Measurements from ENCODE around the gene PNKD. TPM values are rescaled to one million over a fixed set of nuclear protein-coding genes. Genes with fewer than 3 reads are reported as not detected.

PNKD gene
- total and polyA plus RNA-seq, 2 of the 8 experiments (the other 6 are each of a cell fraction or from before 2014, with no cell fraction given): 43.9 to 65.4 TPM

DNA sequence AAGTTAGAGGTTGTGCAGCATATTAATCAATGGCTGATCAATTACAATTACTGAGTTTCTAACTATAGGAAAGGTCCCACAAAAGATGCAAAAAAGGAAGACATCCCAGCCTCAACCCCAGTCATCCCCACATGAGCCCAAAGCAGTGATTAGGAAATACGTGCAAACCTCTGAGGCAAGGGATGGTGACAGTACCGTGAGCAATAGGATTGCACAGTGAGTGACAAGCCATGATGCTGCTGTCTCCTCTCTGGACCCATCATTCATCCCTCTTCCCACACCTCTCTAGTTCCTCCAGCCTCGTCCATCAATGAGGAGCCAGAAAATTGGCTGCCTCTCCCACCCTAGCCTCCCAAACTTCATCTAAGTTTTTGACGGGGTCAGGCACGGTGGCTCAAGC is 107.7 kb downstream of the PNKD start:
- Histone ChIP-seq H3K56ac (replicated peaks; ENCODE audit: insufficient read length, low read depth, low read length) (no peak overlapping the region), H2BK12ac (ENCODE audit: low read depth, low read length) (no peak overlapping the region), H2BK5ac (ENCODE audit: low read depth, low read length) (no peak overlapping the region), H3K18ac (ENCODE audit: extremely low read depth, low read length) (no peak overlapping the region), H2AFZ (ENCODE audit: low read length) (no peak overlapping the region), H3K23me2 (ENCODE audit: low read depth, low read length) (peaks cover 1% of the 10 kb centered on the region; the same call in 1 of the 2 replicates), H3K23ac (ENCODE audit: insufficient read length) (no peak overlapping the region), H2BK15ac (ENCODE audit: low read length) (no peak overlapping the region), H4K91ac (replicated peaks; ENCODE audit: insufficient read length, low read length) (no peak overlapping the region), H3K79me2 (ENCODE audit: control insufficient read depth in 1 of 2, insufficient read depth in 2 of 2, low read length in 2 of 2) (no peaks in the 10 kb centered on the region), H3K4ac (replicated peaks; ENCODE audit: insufficient read length, low read depth, low read length) (no peak overlapping the region), H4K20me1 (replicated peaks in 1 of 2; ENCODE audit: control insufficient read depth in 1 of 2, insufficient read depth in 2 of 2, low read length in 2 of 2) (no peaks in the 10 kb centered on the region), H3K27me3 (replicated peaks in 1 of 4; ENCODE audit: control insufficient read depth in 3 of 4, extremely low read depth in 1 of 4, insufficient read depth in 3 of 4, low read length in 3 of 4) (no peaks in the 10 kb centered on the region), H3K4me2 (ENCODE audit: insufficient read depth in 1 of 2, low read depth in 2 of 2, low read length in 2 of 2) (no peak overlapping the region), H4K8ac (ENCODE audit: extremely low read depth, insufficient read depth, low read length) (no peak overlapping the region), H3K79me1 (ENCODE audit: low read depth, low read length) (no peaks in the 10 kb centered on the region), H3K14ac (ENCODE audit: insufficient read length) (no peak overlapping the region), H2AK5ac (ENCODE audit: low read depth, low read length) (no peak overlapping the region), H3K4me1 (replicated peaks in 1 of 4; ENCODE audit: control insufficient read depth in 3 of 4, insufficient read depth in 4 of 4, low read length in 3 of 4) (no peaks in the 10 kb centered on the region), H2BK20ac (ENCODE audit: low read length) (no peak overlapping the region), H3K9ac (replicated peaks in 1 of 4; ENCODE audit: extremely low read depth in 1 of 4, low read depth in 3 of 4, low read length in 3 of 4) (no peak overlapping the region), H3K9me3 (ENCODE audit: insufficient read depth in 2 of 2, low read depth in 1 of 2, low read length in 1 of 2) (no peaks in the 10 kb centered on the region), H3K4me3 (ENCODE audit: extremely low read depth in 1 of 4, insufficient read depth in 2 of 4, low read depth in 3 of 4, low read length in 4 of 4) (no peak overlapping the region), H2BK120ac (replicated peaks; ENCODE audit: low read depth, low read length) (no peak overlapping the region), H3K36me3 (ENCODE audit: control insufficient read depth in 2 of 4, insufficient read depth in 4 of 4, low read length in 3 of 4) (no peaks in the 10 kb centered on the region), H4K5ac (ENCODE audit: insufficient read length, low read depth, low read length) (no peak overlapping the region), H3K27ac (ENCODE audit: low read depth, low read length) (no peak overlapping the region)
- CTCF ChIA-PET (ENCODE audit: partially characterized antibody): interaction anchor here (0.6 to 1.6 kb wide), 7 partner anchors 9 to 114 kb away, joined by 3 to 6 read pairs (median 5); partner anchors contain the start of gene CATIP
- 85% methylated on average over 5 of the region's 5 CpGs; no CpG with 5 or more reads in 1 of the 2 experiments for WGBS, 2 experiments (ENCODE audit: extremely low coverage in 1 of 2, insufficient coverage in 1 of 2, insufficient read length in 1 of 2, insufficient replicate concordance in 2 of 2, low coverage in 1 of 2, low lambda C conversion rate in 2 of 2, missing lambda C conversion rate in 1 of 2)
- TF ChIP-seq EGR1 (IDR thresholded peaks at IDR 0.05; ENCODE audit: borderline replicate concordance, low read depth, low read length): no peak
- no peak for TF ChIP-seq TAF1 (IDR thresholded peaks at IDR 0.05; ENCODE audit: low read depth, low read length)
- no peak for TF ChIP-seq ASH2L (IDR thresholded peaks at IDR 0.05; ENCODE audit: low read length)
- TF ChIP-seq HDAC2 (IDR thresholded peaks at IDR 0.05; ENCODE audit: borderline replicate concordance in 1 of 2, low read depth in 2 of 2, low read length in 2 of 2): no peak
- TF ChIP-seq CHD1 (IDR thresholded peaks at IDR 0.05; ENCODE audit: low read depth, low read length): no peak
- TF ChIP-seq, protein P1, sequence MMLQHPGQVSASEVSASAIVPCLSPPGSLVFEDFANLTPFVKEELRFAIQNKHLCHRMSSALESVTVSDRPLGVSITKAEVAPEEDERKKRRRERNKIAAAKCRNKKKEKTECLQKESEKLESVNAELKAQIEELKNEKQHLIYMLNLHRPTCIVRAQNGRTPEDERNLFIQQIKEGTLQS (IDR thresholded peaks at IDR 0.05; ENCODE audit: insufficient read depth, low read depth, low read length): no peak
- TF ChIP-seq POU5F1 (IDR thresholded peaks at IDR 0.05; ENCODE audit: low read depth, low read length): no peak
- TF ChIP-seq CEBPB (IDR thresholded peaks at IDR 0.05; ENCODE audit: low read depth, low read length): no peak
- TF ChIP-seq JUN (IDR thresholded peaks at IDR 0.05; ENCODE audit: low read depth, low read length): no peak
- DNase-seq (ENCODE audit: low read depth in 1 of 2, low spot score in 2 of 2) (no peak), FAIRE-seq (no peak)
- POLR2A ChIA-PET (ENCODE audit: partially characterized antibody): interaction anchor here (1.6 to 2.0 kb wide), 2 partner anchors 9 to 10 kb away, joined by 3 to 6 read pairs; no protein-coding TSS in a partner anchor
